Dedifferentiated amniotic fluid mesenchymal stem cell (primary cell): ENCODE measurements around the gene OR52K2.
"Not testable (repeated sequence)": the region's sequence is repeated elsewhere in the genome, so short reads cannot be mapped to it uniquely, and the experiment has no call there.

Source experiments
- DNase-seq: peaks from one replicate; pipeline ENCODE4 v3.0.0-alpha.2; 2016; ENCODE audit errors: extremely low spot score

The OR52K2 gene

GRCh38 chr11:4480577-4481239, 31.6 kb downstream of the OR52K2 start:
- peak; percentile 16 for DNase-seq

GRCh38 chr11:4481240-4481582, 32.1 kb downstream of the OR52K2 start:
- DNase-seq = no peak

GRCh38 chr11:4482445-4482844, 33.4 kb downstream of the OR52K2 start, which contains the start of gene OR52K1:
TSS of gene OR52K1 (plus strand) at chr11:4482646. CDS start at chr11:4488901, 6,255 bp downstream.
- no peak for DNase-seq

GRCh38 chr11:4484310-4484709, 35.2 kb downstream of the OR52K2 start:
- DNase-seq = no peak

- DNase-seq = not testable (repeated sequence)
Measured at GRCh38 chr11:4491405-4491804, 42.3 kb downstream of the OR52K2 start.

GRCh38 chr11:4491878-4492606, 42.9 kb downstream of the OR52K2 start:
- DNase-seq = no peak

- no peak for DNase-seq
Measured at GRCh38 chr11:4493480-4493818, 44.4 kb downstream of the OR52K2 start.

- DNase-seq = no peak
Measured at GRCh38 chr11:4495487-4495886, 46.4 kb downstream of the OR52K2 start.

GRCh38 chr11:4495986-4496385, 46.9 kb downstream of the OR52K2 start:
- DNase-seq = no peak

- DNase-seq = no peak
Measured at GRCh38 chr11:4496557-4497248, 47.6 kb downstream of the OR52K2 start.
